Spinal cord (tissue), 10 donors: ENCODE results near the gene ITPK1. TPM values are rescaled to one million over a fixed set of nuclear protein-coding genes. Genes with fewer than 3 reads are reported as not detected.

Experiments
- DNase-seq, 6 donors: peaks; one replicate each; pipeline versions ENCODE4 v3.0.0 to v3.0.0-alpha.2; 2013 to 2015; ENCODE audit warnings: low spot score in 6 of 6, low read depth in 4 of 6
- H3K27ac ChIP-seq: one replicate; pipeline ENCODE4 v1.5.1; 2013; ENCODE audit warnings: low read depth, low read length, control low read depth
- H3K27me3 ChIP-seq: one replicate; pipeline ENCODE4 v1.6.1; 2013; ENCODE audit warnings: low read length; ENCODE audit not compliant: control insufficient read depth, insufficient read depth
- H3K36me3 ChIP-seq: one replicate; pipeline ENCODE4 v1.6.1; 2013; ENCODE audit warnings: low read length; ENCODE audit not compliant: control insufficient read depth, insufficient read depth
- H3K4me1 ChIP-seq: one replicate; pipeline ENCODE4 v1.6.1; 2013; ENCODE audit warnings: low read length; ENCODE audit not compliant: control insufficient read depth, insufficient read depth
- H3K4me3 ChIP-seq: one replicate; pipeline ENCODE4 v1.5.1; 2013; ENCODE audit warnings: low read depth, low read length, control low read depth
- H3K9me3 ChIP-seq: one replicate; pipeline ENCODE4 v1.6.1; 2013; ENCODE audit warnings: low read length; ENCODE audit not compliant: control insufficient read depth, insufficient read depth
- WGBS: methylation state at CpG from one replicate; pipeline ENCODE4 v1.1.5; 2013; ENCODE audit warnings: missing lambda C conversion rate; ENCODE audit not compliant: insufficient coverage; 5-methylcytosine and 5-hydroxymethylcytosine counted together
- polyA plus RNA-seq, 2 donors: library from polyadenylated mRNA; unstranded; fragments of 120-200 nt; gene quantifications; one replicate each; pipeline ENCODE4 v1.2.1, GENCODE V29; 2013; ENCODE audit not compliant: insufficient read length in 2 of 2
- total RNA-seq, 2 donors: library from RNA; depleted of rRNA in 1 of 2; stranded (reverse); fragments of 120-200 nt in 1 of 2; fragments of >200 nt in 1 of 2; gene quantifications; one replicate each; pipeline versions ENCODE4 v1.2.3 to v1.2.4, GENCODE V29; 2013 to 2014
- donor health status: healthy.

ITPK1 gene
- total and polyA plus RNA-seq, 4 donors: 33.8 to 147 (median 83.3) TPM

DNA sequence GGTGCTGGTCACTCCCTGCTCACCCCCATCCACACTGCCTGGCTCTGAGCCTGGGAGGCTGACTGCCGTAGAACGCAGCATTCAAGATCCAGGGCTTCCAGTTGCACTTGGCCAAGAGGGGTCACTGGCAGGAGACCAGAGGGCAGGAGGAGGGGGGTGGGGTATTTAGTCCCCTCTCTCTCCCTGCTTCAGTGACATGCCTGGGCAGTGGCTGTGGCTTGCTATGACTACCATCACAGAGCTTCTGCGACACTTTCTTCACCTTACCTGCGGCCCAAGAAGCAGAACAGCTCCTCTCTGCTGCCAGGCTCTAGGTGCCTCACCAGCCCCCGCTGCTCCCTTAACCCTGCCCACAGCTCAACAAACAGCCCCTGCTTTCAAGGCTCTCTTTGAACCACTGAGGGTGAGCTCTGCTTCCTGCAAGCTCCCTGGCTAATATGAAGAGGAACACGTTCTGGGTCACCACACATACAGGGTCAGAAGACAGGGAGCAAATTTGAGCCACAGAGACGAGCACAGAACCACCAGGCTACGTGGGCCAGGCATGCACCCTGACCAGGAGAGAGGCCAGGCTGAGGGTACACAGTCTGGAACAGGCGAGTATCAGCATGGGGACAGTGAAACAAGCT lies 55.7 kb downstream of the ITPK1 start:
- Histone ChIP-seq H3K36me3 (peaks cover 15% of the 10 kb centered on the region), H3K27me3 (no peaks in the 10 kb centered on the region), H3K4me1 (peaks cover 60% of the 10 kb centered on the region), H3K27ac (peak overlapping the region; percentile 52), H3K9me3 (no peaks in the 10 kb centered on the region), H3K4me3 (no peak overlapping the region)
- DNase-seq: peak in 1 of 6 donors; percentile 60
- WGBS: 51% methylated on average over 7 of the region's 9 CpGs

DNA sequence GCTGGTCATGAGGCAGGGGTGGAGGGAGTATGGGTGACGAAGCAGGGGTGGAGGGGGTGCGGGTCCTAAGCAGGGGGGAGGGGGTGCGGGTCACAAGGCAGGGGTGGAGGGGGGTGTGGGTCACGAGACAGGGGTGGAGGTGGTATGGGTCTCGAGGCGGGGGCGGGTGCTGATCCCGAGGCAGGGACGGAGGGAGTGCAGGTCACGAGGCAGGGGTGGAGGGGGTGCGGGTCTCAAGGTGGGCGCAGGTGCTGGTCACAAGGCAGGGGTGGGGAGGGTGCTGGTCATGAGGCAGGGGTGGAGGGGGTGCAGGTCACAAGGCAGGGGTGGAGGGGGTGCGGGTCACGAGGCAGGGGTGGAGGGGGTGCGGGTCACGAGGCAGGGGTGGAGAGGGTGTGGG lies 56.5 kb downstream of the ITPK1 start:
- DNase-seq: no peak
- Histone ChIP-seq H3K27ac (no peak overlapping the region), H3K27me3 (no peaks in the 10 kb centered on the region)

DNA sequence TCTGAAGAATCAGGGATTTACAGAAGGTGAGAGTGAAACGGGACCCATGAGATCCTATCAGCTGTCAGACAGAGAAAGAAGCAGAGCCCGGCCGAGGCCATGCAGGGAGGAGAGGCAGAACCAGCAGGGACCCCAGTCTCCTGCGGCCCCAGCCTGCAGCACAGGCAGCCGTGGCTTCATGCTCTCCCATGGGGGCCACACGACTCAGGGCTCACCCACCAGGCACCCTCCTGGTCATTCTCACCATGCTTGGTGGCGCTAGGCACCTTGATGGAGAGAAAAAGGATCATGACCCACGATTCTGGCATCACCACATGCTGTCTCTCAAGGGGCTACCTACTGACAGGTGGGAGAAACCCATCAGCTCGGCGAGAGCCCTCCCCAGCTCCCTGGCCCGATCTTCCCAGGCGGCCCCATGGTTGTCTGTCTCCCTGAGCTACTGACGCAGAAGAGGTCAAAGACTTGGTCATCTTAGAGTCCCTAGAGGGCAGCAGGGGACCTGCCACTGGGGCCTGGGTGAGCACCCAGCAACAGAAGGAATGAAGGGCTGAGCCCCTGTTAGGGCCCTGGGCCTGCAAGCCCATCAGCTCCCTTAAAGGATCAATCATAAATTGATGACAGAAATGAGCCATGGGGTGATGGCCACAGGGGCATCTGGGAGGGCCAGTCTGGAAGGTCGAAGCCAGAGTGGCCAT lies 58.0 kb downstream of the ITPK1 start:
- Histone ChIP-seq H3K4me3 (no peak overlapping the region), H3K36me3 (peaks cover 13% of the 10 kb centered on the region), H3K4me1 (peaks cover 42% of the 10 kb centered on the region), H3K27me3 (no peaks in the 10 kb centered on the region), H3K27ac (no peak overlapping the region), H3K9me3 (no peaks in the 10 kb centered on the region)
- DNase-seq: no peak
- WGBS: 83% methylated on average over 12 of the region's 14 CpGs

More for the DNA sequence above, 56.5 kb downstream of the ITPK1 start:
- H3K4me1 ChIP-seq: peaks cover 53% of the 10 kb centered on the region
- 97% methylated on average over 8 of the region's 16 CpGs for WGBS
- peaks cover 14% of the 10 kb centered on the region for H3K36me3 ChIP-seq
- H3K4me3 ChIP-seq: no peak overlapping the region
- no peaks in the 10 kb centered on the region for H3K9me3 ChIP-seq

DNA sequence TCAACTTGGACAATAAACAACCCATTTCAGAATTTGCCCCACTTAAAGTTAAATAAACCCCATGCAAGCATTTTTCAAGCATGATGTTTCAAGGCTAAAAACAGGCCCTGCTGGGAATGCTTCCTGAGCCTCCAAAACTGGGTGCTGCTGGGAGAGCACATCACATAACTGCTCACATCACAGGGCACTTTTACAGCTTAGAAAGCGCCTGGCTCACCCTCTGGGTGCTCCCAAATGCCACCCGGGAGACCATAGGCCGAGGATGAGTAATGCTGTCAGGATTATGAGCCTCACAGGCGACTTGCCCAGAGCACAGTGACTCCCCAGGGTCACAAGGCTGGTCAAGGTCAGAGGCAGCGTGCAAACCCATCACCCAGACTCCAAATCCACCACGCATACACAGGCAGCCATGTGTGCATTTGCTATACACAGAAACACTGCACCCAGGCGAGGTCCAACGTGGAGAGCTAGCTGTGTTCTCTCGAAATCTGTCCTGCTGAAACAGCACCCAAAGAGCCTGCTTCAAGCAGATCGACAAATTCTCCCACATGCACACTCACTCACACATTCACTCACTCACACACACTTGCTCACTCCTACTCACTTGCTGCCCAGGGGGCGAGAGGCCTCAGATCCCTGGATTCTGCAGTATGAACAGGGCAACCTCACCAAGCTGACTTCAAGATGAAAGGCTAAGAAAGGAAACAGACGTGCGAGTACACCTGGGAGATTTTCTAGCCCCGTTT lies 58.7 kb downstream of the ITPK1 start:
- DNase-seq: peak in 1 of 6 donors; percentile 28
- Histone ChIP-seq H3K27ac (peak overlapping the region; percentile 40), H3K9me3 (no peaks in the 10 kb centered on the region), H3K36me3 (peaks cover 13% of the 10 kb centered on the region), H3K4me1 (peaks cover 43% of the 10 kb centered on the region), H3K27me3 (no peaks in the 10 kb centered on the region), H3K4me3 (no peak overlapping the region)
- 61% methylated on average over 14 of the region's 14 CpGs for WGBS

DNA sequence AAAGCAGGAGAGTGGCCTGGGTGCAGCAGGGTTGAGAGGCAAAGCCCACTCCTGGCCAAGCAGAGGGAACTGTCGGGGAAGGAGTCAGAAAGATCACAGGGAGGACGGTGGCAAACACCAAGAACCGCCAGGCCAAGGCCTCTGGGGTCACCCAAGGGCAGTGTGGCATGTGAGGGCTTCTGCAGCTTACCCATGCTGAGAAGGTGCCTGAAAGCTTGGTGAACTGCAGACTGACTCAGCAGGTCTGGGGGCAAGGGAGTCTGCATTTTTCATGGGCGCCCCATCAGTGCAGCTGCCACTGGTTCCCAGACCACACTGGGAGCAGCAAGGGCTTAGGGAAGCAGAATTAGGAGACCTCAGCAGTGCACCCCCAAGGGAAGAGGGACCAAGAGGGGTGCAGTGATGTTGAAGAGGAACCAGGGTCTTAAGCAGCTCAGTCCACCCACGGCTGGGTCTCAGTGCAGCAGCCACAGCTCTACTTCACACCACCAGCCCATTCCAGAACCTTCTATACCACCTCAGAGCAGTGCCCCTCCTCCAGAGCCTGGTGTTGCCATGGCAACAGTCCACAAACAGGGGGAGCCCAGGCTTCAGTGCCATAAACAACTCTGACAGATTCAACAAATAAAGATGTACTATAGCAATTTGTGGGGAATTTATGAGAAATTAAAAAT lies 59.4 kb downstream of the ITPK1 start:
- DNase-seq: peak in 3 of 6 donors; percentile 32 to 85 (median 56)
- H3K36me3 ChIP-seq: peaks cover 13% of the 10 kb centered on the region
- H3K27me3 ChIP-seq: no peaks in the 10 kb centered on the region
- WGBS: 83% methylated on average over 5 of the region's 5 CpGs
- peak overlapping the region; percentile 40 for H3K27ac ChIP-seq
- H3K4me3 ChIP-seq: no peak overlapping the region
- no peaks in the 10 kb centered on the region for H3K9me3 ChIP-seq
- H3K4me1 ChIP-seq: peaks cover 40% of the 10 kb centered on the region

DNA sequence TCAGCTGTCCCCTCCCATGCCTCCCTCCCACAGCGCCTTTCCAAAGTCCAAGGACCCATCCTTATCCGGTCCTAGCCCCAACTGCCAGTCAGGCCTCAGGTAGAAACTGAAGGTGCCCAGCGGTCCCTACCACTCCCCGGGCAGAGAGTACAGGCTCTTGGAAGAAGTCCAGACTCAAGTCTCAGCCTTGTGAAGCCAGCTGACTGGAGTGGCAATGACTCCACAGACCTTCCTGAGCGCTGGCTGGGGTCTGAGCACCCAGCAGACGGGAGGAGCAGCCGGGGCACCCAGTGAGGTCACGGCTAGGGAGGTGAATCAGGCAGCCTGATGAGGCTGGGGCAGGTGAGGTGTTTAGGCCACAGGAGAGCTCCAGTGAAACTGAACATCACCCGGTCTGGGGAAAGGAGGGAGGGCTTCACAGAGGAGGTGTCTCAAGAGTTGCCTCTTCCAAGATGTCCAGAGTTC lies 60.0 kb downstream of the ITPK1 start:
- H3K9me3 ChIP-seq: no peaks in the 10 kb centered on the region
- no peak for DNase-seq
- no peak overlapping the region for H3K27ac ChIP-seq
- WGBS: 96% methylated on average over 9 of the region's 9 CpGs
- H3K4me3 ChIP-seq: no peak overlapping the region
- H3K27me3 ChIP-seq: no peaks in the 10 kb centered on the region
- H3K36me3 ChIP-seq: peaks cover 13% of the 10 kb centered on the region
- peaks cover 43% of the 10 kb centered on the region for H3K4me1 ChIP-seq

DNA sequence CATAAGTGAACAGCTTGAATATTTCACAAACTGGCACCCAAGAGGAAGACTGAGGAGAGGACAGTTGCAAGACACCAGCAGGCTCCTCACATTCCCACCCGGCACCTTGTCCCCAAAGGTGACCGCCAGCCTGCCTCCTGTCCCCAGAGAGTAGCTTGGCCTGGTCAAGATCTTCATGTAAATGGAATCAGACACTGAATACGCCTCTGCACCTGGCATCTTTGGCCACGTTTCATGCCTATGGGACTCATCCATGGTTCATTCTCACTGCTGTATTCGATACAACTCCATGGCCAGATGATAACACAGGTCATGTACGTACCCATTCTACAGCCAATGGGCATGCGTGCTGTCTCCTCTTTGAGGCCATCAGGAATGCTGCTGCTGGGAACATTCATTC lies 60.8 kb downstream of the ITPK1 start:
- Histone ChIP-seq H3K27me3 (no peaks in the 10 kb centered on the region), H3K9me3 (no peaks in the 10 kb centered on the region), H3K27ac (no peak overlapping the region), H3K4me1 (peaks cover 44% of the 10 kb centered on the region), H3K36me3 (peaks cover 13% of the 10 kb centered on the region), H3K4me3 (no peak overlapping the region)
- WGBS: 91% methylated on average over 7 of the region's 7 CpGs
- no peak for DNase-seq

DNA sequence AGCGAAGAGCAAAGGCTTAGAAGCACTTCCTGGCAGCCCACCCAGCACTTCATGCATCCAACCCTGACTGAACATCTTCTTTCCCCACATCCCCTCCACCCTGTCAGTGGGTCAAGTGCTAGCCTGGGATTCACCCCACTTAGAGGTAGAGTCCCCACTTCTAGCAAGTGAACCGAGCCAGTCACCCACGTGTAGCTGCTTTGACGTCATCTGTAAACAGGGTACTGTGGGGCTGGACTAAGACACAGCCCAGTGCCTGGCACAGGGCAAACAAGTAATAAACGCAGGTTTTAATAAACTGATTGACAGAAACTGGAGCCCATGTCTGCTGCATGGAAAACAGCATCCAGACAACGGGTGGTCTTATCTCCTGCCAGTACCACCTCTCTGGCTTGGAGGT lies 61.7 kb downstream of the ITPK1 start:
- Histone ChIP-seq H3K9me3 (no peaks in the 10 kb centered on the region), H3K27ac (no peak overlapping the region), H3K27me3 (no peaks in the 10 kb centered on the region), H3K4me3 (no peak overlapping the region), H3K4me1 (peaks cover 50% of the 10 kb centered on the region), H3K36me3 (peaks cover 13% of the 10 kb centered on the region)
- DNase-seq: no peak
- WGBS: 77% methylated on average over 5 of the region's 6 CpGs
